WERI-Rb-1 (cell line): Measurements from ENCODE around the gene EPC1.
A peak's percentile ranks its signal among the peaks of the same experiment; 100 is the strongest.

Experiments used
- DNase-seq: peaks from one replicate; pipeline ENCODE4 v3.0.0-alpha.2; 2020
- H3K27ac ChIP-seq: fragments of 250-450 bp; sonication (Bioruptor Pico); 2 replicates; pipeline ENCODE4 v1.5.1; 2020; ENCODE audit warnings: mild to moderate bottlenecking, moderate library complexity
- H3K27me3 ChIP-seq: fragments of 250-450 bp; sonication (Bioruptor Pico); 2 replicates; pipeline ENCODE4 v1.5.1; 2021; ENCODE audit warnings: mild to moderate bottlenecking, low read depth, moderate library complexity; ENCODE audit not compliant: insufficient read depth, severe bottlenecking
- H3K36me3 ChIP-seq: fragments of 250-450 bp; sonication (Bioruptor Pico); 2 replicates; pipeline ENCODE4 v1.5.1; 2020; ENCODE audit warnings: mild to moderate bottlenecking, moderate library complexity
- H3K4me3 ChIP-seq: 2 replicates; pipeline ENCODE4 v1.5.1; 2011; ENCODE audit warnings: low read depth, mild to moderate bottlenecking, control low read depth, low read length
- H3K9me3 ChIP-seq: fragments of 250-450 bp; sonication (Bioruptor Pico); 2 replicates; pipeline ENCODE4 v1.5.1; 2021; ENCODE audit warnings: mild to moderate bottlenecking, moderate library complexity; ENCODE audit not compliant: severe bottlenecking
- CTCF ChIP-seq: IDR thresholded peaks from 2 replicates; pipeline ENCODE4 v1.5.1; 2011; ENCODE audit warnings: low read depth, mild to moderate bottlenecking, control low read depth, inconsistent platforms, low read length

EPC1 gene

GRCh38 chr10:32346134-32346550, 816 bp downstream of the EPC1 start:
- H3K4me3 ChIP-seq = peak overlapping the region; percentile 57
- TF ChIP-seq CTCF = peak; percentile 81
- no peaks in the 10 kb centered on the region for H3K27me3 ChIP-seq
- H3K36me3 ChIP-seq = peaks cover 12% of the 10 kb centered on the region
- no peaks in the 10 kb centered on the region for H3K9me3 ChIP-seq
- H3K27ac ChIP-seq = peak overlapping the region; percentile 100
- peak; percentile 91 for DNase-seq

GRCh38 chr10:32341596-32341995, 5.4 kb downstream of the EPC1 start:
- H3K36me3 ChIP-seq = peaks cover 9% of the 10 kb centered on the region
- no peak overlapping the region for H3K27ac ChIP-seq
- no peak for DNase-seq
- no peak overlapping the region for H3K4me3 ChIP-seq
- H3K9me3 ChIP-seq = no peaks in the 10 kb centered on the region
- TF ChIP-seq CTCF = no peak
- H3K27me3 ChIP-seq = no peaks in the 10 kb centered on the region

GRCh38 chr10:32340596-32341180, 6.3 kb downstream of the EPC1 start:
- no peak for TF ChIP-seq CTCF
- no peak overlapping the region for H3K4me3 ChIP-seq
- peaks cover 7% of the 10 kb centered on the region for H3K36me3 ChIP-seq
- no peak for DNase-seq
- no peaks in the 10 kb centered on the region for H3K27me3 ChIP-seq
- no peak overlapping the region for H3K27ac ChIP-seq
- no peaks in the 10 kb centered on the region for H3K9me3 ChIP-seq

GRCh38 chr10:32338262-32338661, 8.7 kb downstream of the EPC1 start:
- Histone ChIP-seq H3K4me3 (no peak overlapping the region), H3K27me3 (no peaks in the 10 kb centered on the region), H3K36me3 (no peaks in the 10 kb centered on the region), H3K27ac (no peak overlapping the region), H3K9me3 (no peaks in the 10 kb centered on the region)
- no peak for DNase-seq
- no peak for TF ChIP-seq CTCF

- no peak for TF ChIP-seq CTCF
- no peaks in the 10 kb centered on the region for H3K9me3 ChIP-seq
Measured at GRCh38 chr10:32337350-32337749, 9.6 kb downstream of the EPC1 start.

GRCh38 chr10:32333849-32334248, 13.1 kb downstream of the EPC1 start:
- Histone ChIP-seq H3K27ac (no peak overlapping the region), H3K4me3 (no peak overlapping the region), H3K9me3 (no peaks in the 10 kb centered on the region), H3K36me3 (no peaks in the 10 kb centered on the region), H3K27me3 (no peaks in the 10 kb centered on the region)
- no peak for TF ChIP-seq CTCF
- no peak for DNase-seq

More at GRCh38 chr10:32337350-32337749, 9.6 kb downstream of the EPC1 start:
- no peak overlapping the region for H3K4me3 ChIP-seq
- no peaks in the 10 kb centered on the region for H3K36me3 ChIP-seq
- no peak overlapping the region for H3K27ac ChIP-seq
- H3K27me3 ChIP-seq = no peaks in the 10 kb centered on the region
- no peak for DNase-seq
